GM18867 (cell line): Measurements from ENCODE around the gene PDE4D.
"Not testable (repeated sequence)": the region's sequence is repeated elsewhere in the genome, so short reads cannot be mapped to it uniquely, and the experiment has no call there.

Experiments used
- ATAC-seq: cut with Tn5 transposase; IDR thresholded peaks from one replicate; pipeline ENCODE4 v1.9.1; 2021; ENCODE audit warnings: mild to moderate bottlenecking, moderate library complexity; ENCODE audit not compliant: unreplicated experiment

PDE4D gene

DNA sequence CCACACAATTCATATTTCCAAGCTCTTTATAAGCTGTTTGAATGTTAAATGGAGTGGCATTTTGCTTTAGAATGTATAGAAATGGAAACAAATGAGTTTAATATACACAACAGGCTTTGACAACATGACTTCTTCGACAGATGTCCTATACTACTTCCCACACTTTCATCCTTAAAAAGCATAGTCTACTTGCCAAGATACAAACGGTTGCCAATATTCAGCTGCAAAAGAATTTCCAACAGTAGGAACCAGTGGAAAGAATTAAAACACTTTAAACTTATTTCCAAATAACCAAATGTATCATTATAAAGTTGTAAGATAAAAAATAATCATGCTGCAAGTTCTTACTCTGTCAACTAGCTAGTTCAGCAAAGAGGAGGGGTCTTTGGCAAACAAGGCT is 456.4 kb downstream of the PDE4D start:
- ATAC-seq: no peak

DNA sequence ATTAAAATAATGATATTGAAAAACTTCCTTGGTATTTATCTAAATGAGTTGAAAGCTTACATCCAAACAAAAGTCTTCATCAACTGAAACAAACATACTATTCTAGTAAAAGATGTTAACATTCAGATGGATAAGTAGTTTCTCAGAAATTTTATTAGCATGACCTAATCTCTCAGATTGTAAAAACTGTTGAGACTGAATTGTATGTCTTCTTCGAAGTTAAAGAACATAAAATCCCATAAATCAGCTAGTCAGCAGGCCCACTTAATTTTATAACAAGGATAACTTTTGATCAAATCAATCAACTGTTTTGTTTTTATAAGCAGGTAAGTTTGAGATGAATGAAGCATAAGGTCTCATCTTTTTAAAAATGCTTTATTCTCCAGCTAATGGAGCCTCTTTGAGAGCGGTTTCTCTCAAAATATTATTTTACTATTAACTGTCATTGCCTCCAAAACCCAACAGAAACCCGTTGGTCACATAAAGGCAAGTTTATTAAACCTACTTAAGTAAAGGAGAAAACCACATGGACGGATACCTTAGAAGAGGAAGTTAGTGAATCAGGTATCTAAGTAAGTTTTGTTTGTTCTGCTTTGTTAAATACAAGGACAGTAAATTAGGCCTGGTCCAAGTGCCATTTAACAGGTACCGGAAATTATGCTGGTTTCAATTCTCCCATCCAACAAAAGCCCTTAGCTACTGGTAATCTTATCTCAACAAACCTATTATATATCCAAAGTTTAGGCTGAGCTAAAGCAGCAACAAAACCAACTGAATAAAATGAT is 457.0 kb downstream of the PDE4D start:
- ATAC-seq: no peak

DNA sequence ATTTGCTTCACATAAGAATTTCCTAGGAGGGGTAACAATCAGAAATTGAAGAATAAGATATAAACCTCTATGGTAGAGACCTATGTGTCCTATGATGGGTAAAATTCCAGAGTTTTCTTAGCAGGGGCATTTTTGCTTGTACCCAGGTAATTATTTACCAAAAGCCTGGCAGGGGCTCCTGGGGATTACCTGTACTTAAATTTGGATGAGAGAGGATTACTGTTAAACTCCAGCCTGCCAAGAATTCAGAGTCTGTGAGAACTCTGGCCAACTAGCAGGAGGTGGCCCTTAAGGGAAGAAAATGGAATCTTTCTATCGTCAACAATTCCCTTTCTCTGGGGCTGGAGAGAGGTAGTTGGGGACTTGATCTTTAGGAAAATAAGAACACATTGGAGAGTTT is 460.4 kb downstream of the PDE4D start:
- no peak for ATAC-seq

DNA sequence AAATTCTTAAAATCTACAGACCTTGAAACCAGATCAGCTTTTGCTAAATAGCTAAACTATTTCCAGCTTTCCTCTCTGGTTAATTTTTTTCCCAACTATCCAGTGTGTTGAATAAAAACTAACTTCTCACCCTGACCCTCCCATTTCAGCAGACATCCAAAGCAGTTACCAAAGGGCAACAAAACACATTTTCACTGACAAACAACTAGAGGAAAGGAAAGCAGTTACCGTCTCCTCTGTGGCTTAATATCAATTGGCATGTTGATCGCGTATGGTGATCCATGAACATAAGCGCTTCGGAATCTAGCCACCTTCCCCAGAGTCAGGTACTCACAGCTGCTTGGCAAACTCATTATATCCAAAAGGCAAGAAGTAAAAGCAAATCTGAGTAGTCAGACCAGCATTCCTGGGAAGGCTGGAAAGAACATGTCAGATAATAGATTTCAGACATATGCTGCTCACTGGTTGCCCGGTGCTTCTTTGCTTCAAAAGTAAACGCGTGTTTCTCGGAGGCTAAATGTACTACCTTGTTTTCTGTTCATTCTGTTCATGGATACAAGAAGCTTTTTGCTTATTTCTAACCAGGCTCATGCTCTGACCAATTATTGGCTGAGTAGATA is 463.4 kb downstream of the PDE4D start:
- ATAC-seq: no peak

DNA sequence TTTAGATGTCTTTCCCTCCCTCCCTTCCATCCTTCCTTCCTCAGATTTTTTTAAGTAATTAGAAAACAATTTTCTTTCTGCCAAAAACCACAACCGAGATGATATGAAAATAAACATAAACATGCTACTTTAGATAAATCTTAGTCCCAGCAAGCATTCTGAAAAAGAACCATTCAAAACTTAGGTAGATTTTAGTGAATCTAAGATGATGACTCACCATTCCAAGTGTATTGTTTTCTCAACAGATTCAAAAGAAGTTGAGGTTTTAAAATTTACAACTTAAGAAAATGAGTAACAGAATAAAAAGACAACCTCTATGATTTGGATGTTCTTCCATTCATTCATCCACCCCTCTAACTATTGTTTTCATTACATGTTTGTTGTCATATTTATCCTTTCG is 465.1 kb downstream of the PDE4D start:
- no peak for ATAC-seq

DNA sequence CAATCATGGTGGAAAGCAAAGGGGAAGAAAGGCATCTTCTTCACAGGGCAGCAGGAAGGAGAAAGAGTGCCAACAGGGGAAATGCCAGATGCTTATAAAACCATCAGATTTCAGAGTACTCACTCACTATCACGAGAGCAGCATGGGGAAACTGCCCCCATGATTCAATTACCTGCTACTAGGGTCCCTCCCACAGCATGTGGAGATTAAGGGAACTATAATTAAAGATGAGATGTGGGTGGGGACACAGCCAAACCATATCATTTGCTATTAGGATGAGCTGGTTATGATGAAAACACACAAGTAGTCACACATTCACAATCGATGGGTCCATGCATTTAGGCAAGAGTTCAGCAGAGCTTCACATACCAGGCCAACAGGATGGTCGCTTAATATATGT is 469.0 kb downstream of the PDE4D start:
- no peak for ATAC-seq

DNA sequence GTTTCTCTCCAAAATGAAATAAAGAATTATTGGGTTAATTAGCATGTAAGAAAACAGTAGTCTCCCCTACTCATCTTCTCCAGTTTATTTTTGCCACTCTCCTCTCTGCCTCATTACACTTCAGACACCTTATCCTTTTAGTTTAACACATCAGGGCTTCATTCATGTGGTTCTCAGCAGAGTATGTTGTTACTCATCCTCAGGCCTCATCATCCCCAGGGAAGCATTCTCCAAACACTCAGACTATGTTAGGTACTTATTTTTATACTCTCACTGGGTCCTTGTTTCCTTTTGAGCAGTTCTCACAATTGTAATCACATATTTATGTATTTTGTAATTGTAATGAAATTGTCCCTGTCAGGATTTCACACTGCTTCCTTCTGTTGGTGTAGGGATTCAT is 470.5 kb downstream of the PDE4D start:
- ATAC-seq: no peak

DNA sequence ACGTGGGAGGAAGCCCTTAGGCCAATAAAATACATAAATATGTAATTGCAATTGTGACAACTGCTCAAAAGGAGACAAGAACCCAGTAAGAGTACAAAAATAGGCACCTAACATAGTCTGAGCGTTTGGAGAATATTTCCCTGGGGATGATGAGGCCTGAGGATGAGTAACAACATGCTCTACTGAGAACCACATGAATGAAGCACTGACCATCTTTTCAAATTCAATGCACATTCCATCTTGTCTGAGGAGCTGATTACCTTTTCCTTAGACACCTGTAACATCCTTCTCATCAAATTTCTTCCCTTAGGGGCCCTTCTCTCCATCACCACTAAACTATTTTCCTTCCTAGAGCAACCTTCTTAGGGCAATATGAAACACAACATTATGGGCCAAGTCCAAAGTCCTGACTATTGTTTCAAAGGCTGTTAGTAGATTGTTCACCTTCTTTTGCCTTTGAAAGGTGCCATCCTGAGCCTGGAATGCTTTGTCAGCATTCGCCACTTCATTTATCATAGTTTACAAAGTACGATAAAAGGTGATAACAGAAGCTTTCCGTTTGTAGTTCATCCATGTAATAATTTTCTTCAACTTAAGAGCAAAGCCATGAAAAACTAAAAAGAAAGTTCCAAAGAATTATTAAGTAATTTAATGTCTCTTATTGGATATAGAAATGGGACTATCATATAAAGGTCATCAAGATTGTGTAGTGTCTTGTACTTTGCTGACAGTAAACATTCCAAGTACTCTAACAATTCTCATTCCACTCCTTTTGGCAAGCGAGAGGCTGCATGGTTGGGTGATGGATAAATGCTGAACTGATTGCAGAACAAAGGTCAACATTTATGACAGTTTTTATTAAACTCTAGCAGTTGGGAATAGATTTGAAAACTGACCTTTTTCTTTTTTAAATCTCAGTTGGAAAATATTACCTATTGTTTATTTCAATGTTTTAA is 471.3 kb downstream of the PDE4D start:
- no peak for ATAC-seq

GRCh38 chr5:59420596-59420995 is 472.9 kb downstream of the PDE4D start:
- no peak for ATAC-seq

DNA sequence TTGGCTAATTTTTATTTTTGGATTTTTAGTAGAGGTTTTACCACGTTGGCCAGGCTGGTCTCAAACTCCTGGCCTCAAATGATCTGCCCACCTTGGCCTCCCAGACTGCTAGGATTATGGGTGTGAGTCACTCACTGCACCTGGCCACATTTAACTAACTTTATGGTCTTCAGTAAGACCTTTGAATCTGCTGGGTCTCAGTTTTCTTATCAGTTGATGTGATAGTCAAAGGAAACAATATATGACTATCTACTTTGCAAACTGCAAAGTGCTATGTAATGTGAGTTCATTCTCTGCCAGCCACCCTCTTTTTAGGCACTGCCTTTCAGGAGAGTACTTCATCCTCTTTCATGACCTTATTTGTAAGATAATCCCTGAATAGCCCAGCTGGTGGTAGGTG is 474.7 kb downstream of the PDE4D start:
- no peak for ATAC-seq

DNA sequence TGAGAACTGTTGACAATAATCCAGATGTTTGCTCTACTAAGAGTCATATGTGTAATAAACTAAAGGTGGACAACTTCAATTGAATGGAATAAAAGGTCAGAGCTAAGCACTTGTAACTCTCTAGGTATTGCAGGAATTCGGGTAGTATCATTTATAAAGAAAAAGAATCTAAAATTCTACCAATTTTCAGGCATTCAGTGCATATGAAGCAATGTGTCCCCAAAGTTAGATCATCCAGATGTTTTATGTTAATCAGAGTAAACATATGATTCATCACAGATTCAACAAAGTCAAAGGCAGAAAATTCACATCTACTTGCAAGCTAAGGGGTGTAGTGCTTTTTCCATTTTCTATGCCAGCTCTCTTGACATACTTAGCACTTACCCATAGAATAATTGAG is 477.1 kb downstream of the PDE4D start:
- ATAC-seq: no peak

DNA sequence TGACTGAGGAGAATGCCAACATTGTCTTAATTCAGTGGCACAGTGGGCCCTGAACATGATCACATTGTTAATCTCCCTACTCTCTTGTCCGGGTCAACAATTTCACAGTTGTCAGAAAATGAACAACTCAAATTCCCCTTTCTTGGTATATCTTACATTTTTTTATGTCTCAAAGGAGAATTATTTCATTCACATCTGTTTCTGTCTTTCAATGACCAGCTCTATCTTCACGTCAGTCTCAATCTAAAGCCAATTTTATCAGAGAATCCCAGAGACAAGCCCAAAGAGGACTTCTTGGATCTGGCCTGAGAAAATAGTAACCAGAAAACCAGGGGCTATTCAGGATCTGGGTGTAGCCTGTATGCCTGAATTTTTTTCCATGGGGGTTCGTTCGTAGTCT is 477.5 kb downstream of the PDE4D start:
- ATAC-seq: no peak

GRCh38 chr5:59412428-59412827 is 481.1 kb downstream of the PDE4D start:
- no peak for ATAC-seq

GRCh38 chr5:59408997-59409396 is 484.5 kb downstream of the PDE4D start:
- not testable (repeated sequence) for ATAC-seq

GRCh38 chr5:59407967-59408366 is 485.6 kb downstream of the PDE4D start:
- ATAC-seq: no peak

GRCh38 chr5:59401637-59402036 is 491.9 kb downstream of the PDE4D start:
- ATAC-seq: no peak

DNA sequence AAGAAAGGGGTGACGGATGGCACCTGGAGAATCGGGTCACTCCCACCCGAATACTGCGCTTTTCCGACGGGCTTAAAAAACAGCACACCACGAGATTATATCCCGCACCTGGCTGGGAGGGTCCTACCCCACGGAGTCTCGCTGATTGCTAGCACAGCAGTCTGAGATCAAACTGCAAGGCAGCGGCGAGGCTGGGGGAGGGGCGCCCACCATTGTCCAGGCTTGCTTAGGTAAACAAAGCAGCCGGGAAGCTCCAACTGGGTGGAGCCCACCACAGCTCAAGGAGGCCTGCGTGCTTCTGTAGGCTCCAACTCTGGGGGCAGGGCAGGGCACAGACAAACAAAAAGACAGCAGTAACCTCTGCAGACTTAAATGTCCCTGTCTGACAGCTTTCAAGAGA is 498.6 kb downstream of the PDE4D start:
- ATAC-seq: not testable (repeated sequence)

DNA sequence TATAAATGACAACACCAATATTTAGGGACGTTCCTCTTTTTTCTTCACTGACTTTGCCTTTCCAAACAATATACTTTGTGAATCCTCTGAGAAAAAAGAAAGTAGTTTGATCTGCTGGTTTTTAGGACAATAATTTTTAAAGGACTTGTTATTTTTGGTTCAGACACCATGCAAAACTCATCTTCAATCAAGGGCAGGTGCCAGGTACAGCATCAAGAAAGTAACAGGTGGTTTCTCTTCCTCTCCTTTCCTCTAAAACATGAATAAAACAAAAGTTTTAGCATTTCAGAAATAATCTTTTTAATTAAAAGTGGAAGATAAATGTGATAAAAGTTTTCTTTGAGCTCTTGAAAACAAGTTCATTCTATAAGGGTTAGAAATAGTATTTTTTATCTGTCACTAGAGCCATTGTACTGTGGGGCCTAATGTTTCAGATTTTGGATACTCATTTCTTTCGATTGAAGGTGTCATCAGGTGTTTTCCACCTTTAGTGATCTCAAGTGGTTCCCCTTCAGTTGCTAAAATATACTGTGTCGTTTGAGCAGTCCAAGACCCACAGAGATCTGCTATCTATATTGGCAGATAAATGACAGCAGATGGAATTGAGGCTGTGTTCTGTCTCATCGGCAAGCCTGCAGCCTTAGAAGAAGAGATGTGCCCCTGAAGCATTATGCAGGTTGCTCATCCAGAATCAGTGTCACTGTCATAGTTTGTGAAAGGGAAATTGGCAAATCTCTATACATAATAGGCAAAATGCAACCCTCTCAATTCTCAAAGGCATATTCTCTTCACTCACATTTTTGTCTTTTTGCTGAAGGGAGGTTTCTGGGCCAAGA is 499.7 kb downstream of the PDE4D start:
- ATAC-seq: no peak

- ATAC-seq: no peak
These were observed 501.9 kb downstream of the PDE4D start for GRCh38 chr5:59391576-59391975.

DNA sequence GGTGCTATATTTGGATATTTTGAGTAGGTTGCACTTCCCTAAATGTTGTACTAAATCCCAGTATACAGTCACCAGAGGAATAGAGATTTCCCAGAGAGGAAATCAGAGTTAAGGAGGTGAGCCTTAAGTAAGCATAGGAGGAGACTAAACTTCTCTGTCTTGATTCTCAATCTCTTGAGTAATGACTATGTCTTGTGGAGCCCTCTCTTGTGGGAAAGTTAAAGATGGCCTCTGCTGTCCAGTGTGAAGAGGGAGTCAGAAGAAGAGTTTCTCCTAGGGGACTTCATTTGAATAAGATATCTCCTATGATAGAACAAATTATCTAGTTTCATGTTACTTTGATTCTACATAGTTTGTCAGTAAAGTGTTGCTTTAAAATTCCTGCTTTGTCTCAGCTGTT is 502.5 kb downstream of the PDE4D start:
- ATAC-seq: no peak
